NB4 (cell line): Measurements from ENCODE around the gene OR4D2.

Experiments used
- CTCF ChIP-seq: IDR thresholded peaks from one replicate; pipeline ENCODE4 v1.5.1; 2012; ENCODE audit warnings: low read depth, low read length
- POLR2A ChIP-seq: IDR thresholded peaks from 2 replicates; pipeline ENCODE4 v1.6.1; 2011; ENCODE audit warnings: mild to moderate bottlenecking; ENCODE audit not compliant: insufficient read length; ENCODE audit errors: extremely low read depth

- TF ChIP-seq CTCF = no peak
- TF ChIP-seq POLR2A = no peak
Observed at GRCh38 chr17:58174871-58175270, 8.1 kb downstream of the OR4D2 start.
